Ovary (tissue), 9 donors: ENCODE results near the gene CPLANE1. TPM values are rescaled to one million over a fixed set of nuclear protein-coding genes. Genes with fewer than 3 reads are reported as not detected.
"Not testable (repeated sequence)": the region's sequence is repeated elsewhere in the genome, so short reads cannot be mapped to it uniquely, and the experiment has no call there.

Experiments
- DNase-seq, 5 donors: peaks; one replicate each; pipeline ENCODE4 v3.0.0-alpha.2; 2019 to 2020
- H3K27ac ChIP-seq, 2 donors: fragments of 200-600 bp; one replicate each; pipeline versions ENCODE4 v1.5.1 to v1.8.0; 2019 to 2022
- H3K27me3 ChIP-seq: fragments of 200-600 bp; one replicate; pipeline ENCODE4 v1.8.0; 2022
- H3K36me3 ChIP-seq: fragments of 200-600 bp; sonication (generic); one replicate; pipeline ENCODE4 v1.5.1; 2019
- H3K4me1 ChIP-seq: one replicate; pipeline ENCODE4 v1.8.1; 2013; ENCODE audit warnings: mild to moderate bottlenecking, moderate library complexity; ENCODE audit not compliant: insufficient read depth
- H3K4me3 ChIP-seq: fragments of 200-600 bp; sonication (generic); one replicate; pipeline ENCODE4 v1.5.1; 2017
- H3K9me3 ChIP-seq, 2 donors: fragments of 200-600 bp in 1 of 2; sonication (generic) in 1 of 2; one replicate each; pipeline versions ENCODE4 v1.5.1 to v1.8.1; 2013 to 2019; ENCODE audit warnings: mild to moderate bottlenecking in 1 of 2, moderate library complexity in 1 of 2
- CTCF ChIP-seq, 3 donors: fragments of 450-650 bp in 2 of 3; fragments of 200-600 bp in 1 of 3; IDR thresholded peaks; one replicate each; pipeline versions ENCODE4 v1.5.1 to v1.8.0; 2016 to 2022; ENCODE audit warnings: antibody characterized with exemption in 3 of 3, mild to moderate bottlenecking in 1 of 3
- EP300 ChIP-seq: sonication (generic); formaldehyde crosslinking; IDR thresholded peaks from one replicate; pipeline ENCODE4 v1.6.1; 2017; ENCODE audit warnings: antibody characterized with exemption
- POLR2A ChIP-seq: fragments of 450-650 bp; IDR thresholded peaks from one replicate; pipeline ENCODE4 v1.6.1; 2017; ENCODE audit warnings: antibody characterized with exemption, mild to moderate bottlenecking, moderate library complexity
- WGBS, 3 donors: extraction: QIAGEN DNeasy Blood & Tissue Kit in 1 of 3; methylation state at CpG; one replicate each; pipeline versions ENCODE4 v1.1.5 to v1.1.7; 2013 to 2017; 5-methylcytosine and 5-hydroxymethylcytosine counted together
- intact Hi-C, 4 donors: fragments of 100-400 bp; cut with DNase I; formaldehyde crosslinking; loops; one replicate each; pipeline versions ENCODE4 v1.11.0 to v1.15.1; 2022 to 2023
- polyA plus RNA-seq, 2 donors: library from polyadenylated mRNA; stranded (reverse); fragments of 200-250 nt in 1 of 2; fragments of 350-450 nt in 1 of 2; fragmentation: Illumina TruSeq in 1 of 2; extraction: RNeasy Lipid Tissue Mini Kit (QIAGEN cat#74804) in 1 of 2; gene quantifications; one replicate each; pipeline ENCODE4 v1.2.3, GENCODE V29; 2013 to 2014
- total RNA-seq, 7 donors: library from RNA; depleted of rRNA in 2 of 7; stranded (reverse); fragments of >200 nt in 2 of 7; fragmentation: NEBNext Ultra II Directional in 3 of 7; extraction: Animal tissue kit (Norgen Biotek cat#: 25700) in 3 of 7; gene quantifications; one replicate each; pipeline versions ENCODE4 v1.1.0 to v1.2.4, GENCODE V29; 2016 to 2023
- donor health status: DM: no; HTN: no; CAD: no; lungs with moderate emphysema.
- donor health status: DM: no; HTN: no; CAD: no.
- donor health status: Bipolar disorder and iron deficiency.
- donor health status: DM: yes; HTN: yes; CAD: no.
- donor health status: DM: no; HTN: no; CAD: no.
- donor health status: DM: yes; HTN: yes; CAD: no.

CPLANE1 gene
- total and polyA plus RNA-seq, 9 donors: 5.4 to 39.2 (median 22.5) TPM

- Histone ChIP-seq H3K9me3 (no peaks in the 10 kb centered on the region), H3K27ac (no peak overlapping the region), H3K4me3 (no peak overlapping the region), H3K4me1 (no peaks in the 10 kb centered on the region), H3K27me3 (no peaks in the 10 kb centered on the region), H3K36me3 (no peaks in the 10 kb centered on the region)
- intact Hi-C loops: no loop called here
- WGBS, 3 donors: 74 to 76% (median 74%) methylated on average over 12 of the region's 12 CpGs
- TF ChIP-seq CTCF (IDR thresholded peaks at IDR 0.05): no peak
- no peak for TF ChIP-seq POLR2A
- no peak for TF ChIP-seq EP300
- DNase-seq: no peak
These were observed 162.6 kb downstream of the CPLANE1 start for GRCh38 chr5:37086466-37087173.

GRCh38 chr5:37086026-37086425, 163.2 kb downstream of the CPLANE1 start:
- H3K4me1 ChIP-seq, H3K4me3 ChIP-seq, H3K9me3 ChIP-seq, H3K27me3 ChIP-seq, DNase-seq, H3K36me3 ChIP-seq, H3K27ac ChIP-seq, intact Hi-C loops: not testable (repeated sequence)
- 79 to 86% (median 82%) methylated on average over 1 of the region's 1 CpG for WGBS, 3 donors

- H3K9me3 ChIP-seq, H3K4me3 ChIP-seq, H3K27me3 ChIP-seq, intact Hi-C loops, H3K4me1 ChIP-seq, H3K36me3 ChIP-seq, DNase-seq, H3K27ac ChIP-seq: not testable (repeated sequence)
- WGBS, 3 donors: 70 to 76% (median 71%) methylated on average over 2 of the region's 2 CpGs
These were observed 166.2 kb downstream of the CPLANE1 start for GRCh38 chr5:37082977-37083376.

GRCh38 chr5:37080697-37081096, 168.5 kb downstream of the CPLANE1 start:
- no peak for DNase-seq
- TF ChIP-seq EP300: no peak
- no peak for TF ChIP-seq POLR2A
- no peak for TF ChIP-seq CTCF (IDR thresholded peaks at IDR 0.05)
- Histone ChIP-seq H3K36me3 (no peaks in the 10 kb centered on the region), H3K27ac (no peak overlapping the region), H3K4me3 (no peak overlapping the region), H3K4me1 (no peaks in the 10 kb centered on the region), H3K27me3 (no peaks in the 10 kb centered on the region), H3K9me3 (no peaks in the 10 kb centered on the region)
- WGBS, 3 donors: 87 to 96% (median 94%) methylated on average over 3 of the region's 3 CpGs
- intact Hi-C loops: no loop called here

- intact Hi-C loops: no loop called here
- no peak overlapping the region for H3K4me3 ChIP-seq
- no peaks in the 10 kb centered on the region for H3K27me3 ChIP-seq
These were observed 172.0 kb downstream of the CPLANE1 start for GRCh38 chr5:37077146-37077545.

More at GRCh38 chr5:37077146-37077545, 172.0 kb downstream of the CPLANE1 start:
- WGBS, 3 donors: 82 to 84% (median 83%) methylated on average over 1 of the region's 1 CpG
- no peak for DNase-seq
- H3K9me3 ChIP-seq: no peaks in the 10 kb centered on the region
- no peaks in the 10 kb centered on the region for H3K36me3 ChIP-seq
- no peak overlapping the region for H3K27ac ChIP-seq
- TF ChIP-seq CTCF (IDR thresholded peaks at IDR 0.05) (no peak), EP300 (no peak), POLR2A (no peak)
- no peaks in the 10 kb centered on the region for H3K4me1 ChIP-seq
